GM23338 (cell line): Measurements from ENCODE around the gene TUBGCP4. TPM values are rescaled to one million over a fixed set of nuclear protein-coding genes. Genes with fewer than 3 reads are reported as not detected.
A peak's percentile ranks its signal among the peaks of the same experiment; 100 is the strongest.

ENCODE experiments used
- ATAC-seq: fragments of 200-7000 bp; cut with Tn5 transposase; 3 replicates; pipeline ENCODE4 v1.9.1; 2020
- DNase-seq: peaks from one replicate; pipeline ENCODE4 v3.0.0-alpha.2; 2015; ENCODE audit warnings: low spot score
- H2AFZ ChIP-seq: fragments of 200-600 bp; sonication (generic); 2 replicates; pipeline ENCODE4 v1.8.0; 2016; ENCODE audit warnings: antibody characterized with exemption, mild to moderate bottlenecking, moderate library complexity
- H3F3A ChIP-seq: fragments of 200-600 bp; sonication (generic); replicated peaks from 2 replicates; pipeline ENCODE4 v1.8.0; 2017; ENCODE audit warnings: antibody characterized with exemption, mixed run types, low read depth
- H3K27ac ChIP-seq: fragments of 200-600 bp; sonication (generic); 2 replicates; pipeline ENCODE4 v1.6.1; 2016; ENCODE audit warnings: low read depth
- H3K27me3 ChIP-seq: fragments of 200-600 bp; sonication (generic); 2 replicates; pipeline ENCODE4 v1.8.0; 2016; ENCODE audit warnings: mild to moderate bottlenecking, mixed run types, moderate library complexity; ENCODE audit not compliant: insufficient read depth
- H3K36me3 ChIP-seq: fragments of 200-600 bp; sonication (generic); 2 replicates; pipeline ENCODE4 v1.8.0; 2016; ENCODE audit warnings: mild to moderate bottlenecking; ENCODE audit not compliant: insufficient read depth
- H3K4me1 ChIP-seq: fragments of 200-600 bp; sonication (generic); 2 replicates; pipeline ENCODE4 v1.8.0; 2016; ENCODE audit warnings: mild to moderate bottlenecking, moderate library complexity; ENCODE audit not compliant: insufficient read depth
- H3K4me2 ChIP-seq: fragments of 200-600 bp; sonication (generic); 2 replicates; pipeline ENCODE4 v1.7.1; 2017; ENCODE audit warnings: mixed run types
- H3K4me3 ChIP-seq: fragments of 200-600 bp; sonication (generic); 2 replicates; pipeline ENCODE4 v1.6.1; 2016; ENCODE audit warnings: mixed run types
- H3K79me2 ChIP-seq: fragments of 200-600 bp; sonication (generic); replicated peaks from 2 replicates; pipeline ENCODE4 v1.8.0; 2017; ENCODE audit warnings: mild to moderate bottlenecking; ENCODE audit not compliant: insufficient read depth
- H3K9me2 ChIP-seq: fragments of 200-600 bp; sonication (generic); 2 replicates; pipeline ENCODE4 v1.8.0; 2017; ENCODE audit not compliant: insufficient read depth
- H4K20me1 ChIP-seq: fragments of 200-600 bp; sonication (generic); replicated peaks from 2 replicates; pipeline ENCODE4 v1.8.0; 2017; ENCODE audit warnings: mild to moderate bottlenecking; ENCODE audit not compliant: insufficient read depth
- H3K27ac Mint-ChIP-seq: 2 replicates; pipeline ENCODE4 v1.8.0; 2020; ENCODE audit warnings: inconsistent platforms, mild to moderate bottlenecking, moderate library complexity, mixed read lengths
- H3K27me3 Mint-ChIP-seq: 3 replicates; pipeline ENCODE4 v1.8.0; 2022; ENCODE audit warnings: low read depth, mild to moderate bottlenecking, moderate library complexity, mixed read lengths, inconsistent platforms; ENCODE audit not compliant: insufficient read depth, poor library complexity
- H3K36me3 Mint-ChIP-seq: 3 replicates; pipeline ENCODE4 v1.8.0; 2021; ENCODE audit warnings: low read depth, mild to moderate bottlenecking, inconsistent platforms, moderate library complexity, mixed read lengths
- H3K4me1 Mint-ChIP-seq: 3 replicates; pipeline ENCODE4 v1.8.0; 2020; ENCODE audit warnings: mild to moderate bottlenecking, inconsistent platforms, mixed read lengths
- H3K4me3 Mint-ChIP-seq: 3 replicates; pipeline ENCODE4 v1.8.0; 2021; ENCODE audit warnings: moderate library complexity, mild to moderate bottlenecking, inconsistent platforms, mixed read lengths
- H3K9me3 Mint-ChIP-seq: 3 replicates; pipeline ENCODE4 v1.8.0; 2020; ENCODE audit warnings: moderate library complexity, mild to moderate bottlenecking, inconsistent platforms, mixed read lengths
- CTCF ChIP-seq, 2 experiments: fragments of 200-600 bp in 1 of 2; sonication (generic) in 1 of 2; conservative IDR thresholded peaks; 2 replicates each; pipeline versions ENCODE4 v1.5.1 to v1.6.1; 2016 to 2017; ENCODE audit warnings: antibody characterized with exemption in 2 of 2, low read depth in 2 of 2, mild to moderate bottlenecking in 2 of 2, moderate library complexity in 1 of 2
- ETS1 ChIP-seq: IDR thresholded peaks from 2 replicates; pipeline ENCODE4 v1.6.1; 2016; ENCODE audit warnings: antibody characterized with exemption
- EZH2 ChIP-seq: fragments of 200-600 bp; sonication (generic); IDR thresholded peaks from one replicate; pipeline ENCODE4 v1.8.0; 2017; ENCODE audit warnings: antibody characterized with exemption, mild to moderate bottlenecking, low read depth; ENCODE audit not compliant: unreplicated experiment
- EZH2phosphoT487 ChIP-seq: fragments of 200-600 bp; sonication (generic); IDR thresholded peaks from one replicate; pipeline ENCODE4 v1.8.1; 2018; ENCODE audit warnings: antibody characterized with exemption; ENCODE audit not compliant: unreplicated experiment
- REST ChIP-seq: IDR thresholded peaks from one replicate; pipeline ENCODE4 v1.6.1; 2018; ENCODE audit warnings: antibody characterized with exemption; ENCODE audit not compliant: unreplicated experiment
- STAT1 ChIP-seq: IDR thresholded peaks from one replicate; pipeline ENCODE4 v1.6.1; 2016; ENCODE audit warnings: antibody characterized with exemption; ENCODE audit not compliant: unreplicated experiment
- ZNF114 ChIP-seq: fragments of 250-450 bp; sonication (Bioruptor Pico); IDR thresholded peaks from 2 replicates; pipeline ENCODE4 v1.5.0; 2020; ENCODE audit warnings: mild to moderate bottlenecking, moderate library complexity
- polyA plus RNA-seq: library from polyadenylated mRNA; unstranded; fragments of >200 nt; fragmentation: Nextera tagmentation; extraction: Ambion mirVana; gene quantifications from 2 replicates; pipeline ENCODE4 v1.2.1, GENCODE V29; 2016
- total RNA-seq: library from RNA; depleted of rRNA; stranded (reverse); fragments of >200 nt; shearing (Covaris generic); gene quantifications from 2 replicates; pipeline ENCODE4 v1.2.3, GENCODE V29; 2014

Gene TUBGCP4
- total and polyA plus RNA-seq, 2 experiments from 2014 or later = 10.6 to 18.0 TPM

- TF ChIP-seq CTCF (conservative IDR thresholded peaks at IDR 0.05; ENCODE audit: low read depth in 2 of 2) (no peak), REST (no peak)
Observed at GRCh38 chr15:43330780-43331087, 40.2 kb upstream of the TUBGCP4 start (continued).

GRCh38 chr15:43346305-43346704 lies 24.6 kb upstream of the TUBGCP4 start:
- TF ChIP-seq CTCF (conservative IDR thresholded peaks at IDR 0.05; ENCODE audit: low read depth in 2 of 2) (0 out of 4 replicates have a peak, but pooled peaks of 1 of the 2 experiments have one; percentile 8), EZH2phosphoT487 (no peak)
- no peak for DNase-seq
- H3F3A ChIP-seq = no peaks in the 10 kb centered on the region
- ATAC-seq = no peak
- no peaks in the 10 kb centered on the region for H3K36me3 ChIP-seq
- no peaks in the 10 kb centered on the region for H3K9me2 ChIP-seq
- no peaks in the 10 kb centered on the region for H3K4me1 ChIP-seq
- Mint-ChIP-seq H3K4me3 (no peak overlapping the region), H3K36me3 (no peaks in the 10 kb centered on the region; the same call in 2 of the 3 replicates), H3K9me3 (no peaks in the 10 kb centered on the region; the same call in 2 of the 3 replicates), H3K27me3 (no peaks in the 10 kb centered on the region), H3K27ac (no peak overlapping the region), H3K4me1 (no peaks in the 10 kb centered on the region)
- H3K27me3 ChIP-seq = no peaks in the 10 kb centered on the region
- peaks cover 5% of the 10 kb centered on the region; the same call in 1 of the 2 replicates for H4K20me1 ChIP-seq
- no peak overlapping the region for H3K27ac ChIP-seq
- H3K4me3 ChIP-seq = no peak overlapping the region
- no peak overlapping the region for H2AFZ ChIP-seq
- no peaks in the 10 kb centered on the region for H3K79me2 ChIP-seq
- H3K4me2 ChIP-seq = no peak overlapping the region

GRCh38 chr15:43347114-43347513 lies 23.8 kb upstream of the TUBGCP4 start:
- no peaks in the 10 kb centered on the region; the same call in 2 of the 3 replicates for H3K9me3 Mint-ChIP-seq
- Histone ChIP-seq H2AFZ (no peak overlapping the region), H3K36me3 (no peaks in the 10 kb centered on the region), H3K27me3 (no peaks in the 10 kb centered on the region), H3K79me2 (no peaks in the 10 kb centered on the region), H3K4me2 (no peak overlapping the region), H3K4me3 (no peak overlapping the region), H3F3A (no peaks in the 10 kb centered on the region), H3K27ac (no peak overlapping the region), H3K9me2 (no peaks in the 10 kb centered on the region), H3K4me1 (no peaks in the 10 kb centered on the region), H4K20me1 (peaks cover 5% of the 10 kb centered on the region; the same call in 1 of the 2 replicates)
- H3K36me3 Mint-ChIP-seq = no peaks in the 10 kb centered on the region; the same call in 2 of the 3 replicates
- no peak overlapping the region for H3K4me3 Mint-ChIP-seq
- ATAC-seq (no peak), DNase-seq (no peak)
- H3K27ac Mint-ChIP-seq = no peak overlapping the region
- H3K27me3 Mint-ChIP-seq = no peaks in the 10 kb centered on the region
- no peaks in the 10 kb centered on the region for H3K4me1 Mint-ChIP-seq
- TF ChIP-seq STAT1 (no peak), CTCF (conservative IDR thresholded peaks at IDR 0.05; ENCODE audit: low read depth in 2 of 2) (no peak), EZH2phosphoT487 (no peak), ETS1 (no peak), EZH2 (no peak), ZNF114 (no peak)
